Endothelial cell (in vitro differentiated cells): ENCODE data around the gene MDH1B. TPM values are rescaled to one million over a fixed set of nuclear protein-coding genes. Genes with fewer than 3 reads are reported as not detected.

Experiments
- DNase-seq: peaks from one replicate; pipeline ENCODE4 v3.0.0; 2021; ENCODE audit warnings: low spot score
- H3K27ac Mint-ChIP-seq: one replicate; pipeline ENCODE4 v1.8.0; 2021; ENCODE audit warnings: mixed read lengths, inconsistent platforms; ENCODE audit not compliant: unreplicated experiment
- H3K27me3 Mint-ChIP-seq: one replicate; pipeline ENCODE4 v1.8.0; 2021; ENCODE audit warnings: mild to moderate bottlenecking, moderate library complexity, mixed read lengths, inconsistent platforms; ENCODE audit not compliant: unreplicated experiment
- H3K36me3 Mint-ChIP-seq: one replicate; pipeline ENCODE4 v1.8.0; 2021; ENCODE audit warnings: mild to moderate bottlenecking, low read depth, mixed read lengths, inconsistent platforms; ENCODE audit not compliant: unreplicated experiment
- H3K4me1 Mint-ChIP-seq: one replicate; pipeline ENCODE4 v1.8.0; 2021; ENCODE audit warnings: mild to moderate bottlenecking, mixed read lengths, inconsistent platforms; ENCODE audit not compliant: unreplicated experiment
- H3K4me3 Mint-ChIP-seq: one replicate; pipeline ENCODE4 v1.8.0; 2021; ENCODE audit warnings: mild to moderate bottlenecking, mixed read lengths, inconsistent platforms; ENCODE audit not compliant: unreplicated experiment
- H3K9me3 Mint-ChIP-seq: one replicate; pipeline ENCODE4 v1.8.0; 2021; ENCODE audit warnings: mixed read lengths, inconsistent platforms; ENCODE audit not compliant: unreplicated experiment
- CTCF ChIP-seq: fragments of 200-600 bp; sonication (generic); IDR thresholded peaks from one replicate; pipeline ENCODE4 v1.5.0; 2021; ENCODE audit warnings: antibody characterized with exemption; ENCODE audit not compliant: unreplicated experiment
- total RNA-seq: library from RNA; stranded (reverse); fragmentation: NEBNext Ultra II Directional; extraction: Animal tissue kit (Norgen Biotek cat#: 25700); gene quantifications from one replicate; pipeline ENCODE4 v1.2.1, GENCODE V29; 2021; ENCODE audit not compliant: unreplicated experiment

Gene MDH1B
- total RNA-seq, 1 donor from 2014 or later: 2.3 TPM

- Mint-ChIP-seq H3K4me1 (no peaks in the 10 kb centered on the region), H3K27ac (no peak overlapping the region), H3K4me3 (no peak overlapping the region), H3K27me3 (no peaks in the 10 kb centered on the region), H3K9me3 (no peaks in the 10 kb centered on the region), H3K36me3 (no peaks in the 10 kb centered on the region)
- TF ChIP-seq CTCF: no peak
- DNase-seq: no peak
Measured at GRCh38 chr2:206708286-206708685, 56.8 kb downstream of the MDH1B start.

- no peaks in the 10 kb centered on the region for H3K27me3 Mint-ChIP-seq
- no peaks in the 10 kb centered on the region for H3K4me1 Mint-ChIP-seq
- H3K27ac Mint-ChIP-seq: no peak overlapping the region
- no peak overlapping the region for H3K4me3 Mint-ChIP-seq
- H3K9me3 Mint-ChIP-seq: no peaks in the 10 kb centered on the region
- H3K36me3 Mint-ChIP-seq: no peaks in the 10 kb centered on the region
- no peak for TF ChIP-seq CTCF
- DNase-seq: no peak
Measured at GRCh38 chr2:206707164-206707701, 57.9 kb downstream of the MDH1B start.

GRCh38 chr2:206701952-206702605, 63.0 kb downstream of the MDH1B start:
- no peak for TF ChIP-seq CTCF
- Mint-ChIP-seq H3K4me1 (peaks cover 10% of the 10 kb centered on the region), H3K9me3 (no peaks in the 10 kb centered on the region), H3K27ac (no peak overlapping the region), H3K36me3 (no peaks in the 10 kb centered on the region), H3K27me3 (peaks cover 2% of the 10 kb centered on the region), H3K4me3 (no peak overlapping the region)
- no peak for DNase-seq

GRCh38 chr2:206700156-206700555, 65.0 kb downstream of the MDH1B start:
- H3K4me1 Mint-ChIP-seq: peaks cover 10% of the 10 kb centered on the region
- H3K9me3 Mint-ChIP-seq: no peaks in the 10 kb centered on the region
- TF ChIP-seq CTCF: no peak
- H3K27me3 Mint-ChIP-seq: peaks cover 3% of the 10 kb centered on the region
- peak overlapping the region; percentile 70 for H3K27ac Mint-ChIP-seq
- no peaks in the 10 kb centered on the region for H3K36me3 Mint-ChIP-seq
- peak; percentile 11 for DNase-seq
- peak overlapping the region; percentile 66 for H3K4me3 Mint-ChIP-seq

GRCh38 chr2:206698811-206699210, 66.3 kb downstream of the MDH1B start:
- TF ChIP-seq CTCF: no peak
- Mint-ChIP-seq H3K9me3 (no peaks in the 10 kb centered on the region), H3K27ac (no peak overlapping the region), H3K4me3 (no peak overlapping the region), H3K36me3 (no peaks in the 10 kb centered on the region), H3K4me1 (peaks cover 10% of the 10 kb centered on the region), H3K27me3 (peaks cover 3% of the 10 kb centered on the region)
- DNase-seq: no peak
